ENCODE measurements around the gene TMEM205.

GRCh38 chr19:11377237-11377636, 31.2 kb upstream of the TMEM205 start:
- TF ChIP-seq CTCF (IDR thresholded peaks at IDR 0.05 in 2 of 3, conservative IDR thresholded peaks at IDR 0.05 in 1 of 3; ENCODE audit: control insufficient read depth in 2 of 3, extremely low read depth in 1 of 3, insufficient read depth in 1 of 3, low read depth in 3 of 3, low read length in 3 of 3) (no peak), CHD2 (IDR thresholded peaks at IDR 0.05; ENCODE audit: borderline replicate concordance, low read depth, low read length) (no peak), ATF3 (IDR thresholded peaks at IDR 0.05; ENCODE audit: borderline replicate concordance, extremely low read depth, low read depth, low read length) (peak; percentile 80; the same call in 1 of the 2 replicates), RAD21 (IDR thresholded peaks at IDR 0.05; ENCODE audit: insufficient read depth, low read depth, low read length) (no peak), SRF (IDR thresholded peaks at IDR 0.05; ENCODE audit: low read depth in 2 of 2, low read length in 2 of 2) (peak in 1 of 2 experiments; percentile 59; a peak in 2 of 4 replicates), BRCA1 (IDR thresholded peaks at IDR 0.05; ENCODE audit: low read depth, low read length) (no peak), TARDBP (IDR thresholded peaks at IDR 0.05; ENCODE audit: borderline replicate concordance) (no peak), DPF2 (IDR thresholded peaks at IDR 0.05) (no peak)
